HG02571 (cell line): Measurements from ENCODE around the gene MIER2.
"Not testable (repeated sequence)": the region's sequence is repeated elsewhere in the genome, so short reads cannot be mapped to it uniquely, and the experiment has no call there.

Experiments used
- ATAC-seq: cut with Tn5 transposase; IDR thresholded peaks from one replicate; pipeline ENCODE4 v1.9.1; 2021; ENCODE audit warnings: mild to moderate bottlenecking, moderate library complexity; ENCODE audit not compliant: unreplicated experiment

Gene MIER2

GRCh38 chr19:344625-345319, at the start of gene MIER2:
MIER2 (minus strand) TSS chr19:344796; CDS start chr19:344782, 14 bp downstream.
- peak; percentile 69 for ATAC-seq

GRCh38 chr19:393560-393959, 49.0 kb upstream of the MIER2 start:
- ATAC-seq: not testable (repeated sequence)

- ATAC-seq: no peak
Measured at GRCh38 chr19:392375-392970, 47.9 kb upstream of the MIER2 start.

GRCh38 chr19:391726-392374, 47.3 kb upstream of the MIER2 start:
- no peak for ATAC-seq

- ATAC-seq: no peak
Measured at GRCh38 chr19:391207-391557, 46.6 kb upstream of the MIER2 start.

GRCh38 chr19:390386-391206, 46.0 kb upstream of the MIER2 start:
- ATAC-seq: no peak

- ATAC-seq: no peak
Measured at GRCh38 chr19:389935-390289, 45.3 kb upstream of the MIER2 start.

GRCh38 chr19:389255-389934, 44.8 kb upstream of the MIER2 start:
- ATAC-seq: no peak

GRCh38 chr19:388691-389090, 44.1 kb upstream of the MIER2 start:
- ATAC-seq: no peak

GRCh38 chr19:387777-388176, 43.2 kb upstream of the MIER2 start:
- no peak for ATAC-seq

GRCh38 chr19:386632-387301, 42.2 kb upstream of the MIER2 start:
- not testable (repeated sequence) for ATAC-seq

GRCh38 chr19:386189-386588, 41.6 kb upstream of the MIER2 start:
- ATAC-seq: not testable (repeated sequence)

- ATAC-seq: no peak
Measured at GRCh38 chr19:384799-385169, 40.2 kb upstream of the MIER2 start.

GRCh38 chr19:383922-384798, 39.6 kb upstream of the MIER2 start:
- ATAC-seq: no peak

GRCh38 chr19:383040-383439, 38.4 kb upstream of the MIER2 start:
- no peak for ATAC-seq

- not testable (repeated sequence) for ATAC-seq
Measured at GRCh38 chr19:382578-382977, 38.0 kb upstream of the MIER2 start.

GRCh38 chr19:381901-382300, 37.3 kb upstream of the MIER2 start:
- ATAC-seq: not testable (repeated sequence)

- ATAC-seq: not testable (repeated sequence)
Measured at GRCh38 chr19:380618-381219, 36.1 kb upstream of the MIER2 start.

GRCh38 chr19:379796-380195, 35.2 kb upstream of the MIER2 start:
- ATAC-seq: no peak
